ENCODE measurements around the gene TGM5.
"Not testable (repeated sequence)": the region's sequence is repeated elsewhere in the genome, so short reads cannot be mapped to it uniquely, and the experiment has no call there.

The TGM5 gene

GRCh38 chr15:43226436-43227305, 40.1 kb downstream of the TGM5 start:
- CTCF ChIA-PET, result interaction anchor here (0.8 to 7.4 kb wide), 17 partner anchors 9 to 938 kb away, joined by 3 to 199 read pairs (median 6); partner anchors contain the start of gene TGM5
- Mint-ChIP-seq H3K27me3 (peaks cover 17% of the 10 kb centered on the region), H3K27ac (no peak overlapping the region)

GRCh38 chr15:43225950-43226255, 40.8 kb downstream of the TGM5 start:
- CTCF ChIA-PET, result interaction anchor here (0.8 to 7.4 kb wide), 29 partner anchors 9 to 937 kb away, joined by 3 to 199 read pairs (median 5); partner anchors contain the start of gene TGM5
- H3K27ac Mint-ChIP-seq, H3K36me3 Mint-ChIP-seq, H3K4me3 Mint-ChIP-seq, DNase-seq, H3K4me1 Mint-ChIP-seq, H3K9me3 Mint-ChIP-seq: not testable (repeated sequence)
- peaks cover 17% of the 10 kb centered on the region for H3K27me3 Mint-ChIP-seq

More at GRCh38 chr15:43226436-43227305, 40.1 kb downstream of the TGM5 start:
- H3K36me3 Mint-ChIP-seq, result no peaks in the 10 kb centered on the region
- H3K9me3 Mint-ChIP-seq, result no peaks in the 10 kb centered on the region
- peaks cover 2% of the 10 kb centered on the region for H3K4me1 Mint-ChIP-seq
- no peak for DNase-seq
- H3K4me3 Mint-ChIP-seq, result no peak overlapping the region

DNA sequence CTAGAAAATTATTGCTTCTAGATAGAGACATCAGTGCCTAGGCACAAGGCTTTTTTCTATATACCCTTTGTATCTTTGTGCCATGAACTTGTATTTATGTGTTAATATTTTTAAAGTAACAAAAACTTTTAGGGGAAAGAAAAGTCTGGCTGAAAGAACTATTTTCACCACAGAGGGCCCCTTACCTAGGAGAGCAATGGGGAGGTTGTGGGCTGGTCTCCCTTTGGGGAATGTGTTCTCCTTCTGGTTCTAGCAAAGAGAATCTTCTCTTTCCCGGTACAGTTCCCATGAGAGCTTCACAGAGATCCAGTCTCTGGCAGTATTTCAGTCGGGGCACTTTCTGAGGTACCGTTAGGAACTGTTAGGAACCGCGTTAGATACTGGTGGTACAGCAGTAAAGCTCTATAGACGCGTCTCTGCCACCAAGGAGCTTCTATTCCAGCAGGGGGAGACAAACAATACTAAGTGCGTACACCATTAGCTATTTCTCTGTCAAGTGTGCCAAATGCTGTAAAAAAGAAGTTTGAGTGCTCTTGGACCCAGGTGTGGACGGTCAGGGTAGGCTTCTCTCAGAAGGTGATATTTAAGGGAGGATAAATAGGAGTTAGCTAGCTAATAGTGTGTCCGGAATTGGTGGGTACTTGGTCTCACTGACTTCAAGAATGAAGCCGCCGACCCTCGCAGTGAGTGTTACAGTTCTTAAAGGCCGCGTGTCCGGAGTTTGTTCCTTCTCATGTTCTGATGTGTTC, 41.4 kb downstream of the TGM5 start:
- Mint-ChIP-seq H3K4me1 (peaks cover 2% of the 10 kb centered on the region), H3K9me3 (no peaks in the 10 kb centered on the region), H3K27me3 (peaks cover 13% of the 10 kb centered on the region), H3K36me3 (no peaks in the 10 kb centered on the region), H3K27ac (no peak overlapping the region), H3K4me3 (no peak overlapping the region)
- DNase-seq, result peak; percentile 63
- CTCF ChIA-PET, result interaction anchor here (0.6 to 7.4 kb wide), 32 partner anchors 10 to 937 kb away, joined by 3 to 199 read pairs (median 4); partner anchors contain the start of gene TGM5

DNA sequence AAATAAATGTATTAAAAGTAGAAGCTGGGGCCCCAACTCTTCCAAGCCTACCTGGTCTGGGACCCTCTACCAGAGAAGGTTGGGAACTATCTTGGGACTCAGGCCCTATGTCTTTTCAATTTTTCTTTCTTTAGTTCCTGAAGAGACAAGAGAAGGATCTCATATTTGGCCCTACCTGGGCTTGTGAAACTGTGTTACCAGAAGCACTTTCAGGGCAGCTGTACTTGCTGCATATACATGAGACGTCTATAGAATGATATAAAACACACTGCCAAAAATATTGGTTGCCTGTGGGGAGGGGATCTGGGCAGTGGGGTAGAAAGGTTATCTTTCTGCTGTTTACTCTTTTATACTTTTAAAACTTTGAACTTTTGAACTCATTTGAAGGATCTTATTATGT, 45.3 kb downstream of the TGM5 start:
- no peak for DNase-seq
- no peak overlapping the region for H3K4me3 Mint-ChIP-seq
- H3K36me3 Mint-ChIP-seq, result no peaks in the 10 kb centered on the region
- no peak overlapping the region for H3K27ac Mint-ChIP-seq
- H3K9me3 Mint-ChIP-seq, result peaks cover 2% of the 10 kb centered on the region
- peaks cover 28% of the 10 kb centered on the region for H3K27me3 Mint-ChIP-seq
- peaks cover 2% of the 10 kb centered on the region for H3K4me1 Mint-ChIP-seq
- CTCF ChIA-PET, result interaction anchor here (0.9 to 2.7 kb wide), 2 partner anchors 58 to 64 kb away, joined by 4 to 13 read pairs; no protein-coding TSS in a partner anchor

DNA sequence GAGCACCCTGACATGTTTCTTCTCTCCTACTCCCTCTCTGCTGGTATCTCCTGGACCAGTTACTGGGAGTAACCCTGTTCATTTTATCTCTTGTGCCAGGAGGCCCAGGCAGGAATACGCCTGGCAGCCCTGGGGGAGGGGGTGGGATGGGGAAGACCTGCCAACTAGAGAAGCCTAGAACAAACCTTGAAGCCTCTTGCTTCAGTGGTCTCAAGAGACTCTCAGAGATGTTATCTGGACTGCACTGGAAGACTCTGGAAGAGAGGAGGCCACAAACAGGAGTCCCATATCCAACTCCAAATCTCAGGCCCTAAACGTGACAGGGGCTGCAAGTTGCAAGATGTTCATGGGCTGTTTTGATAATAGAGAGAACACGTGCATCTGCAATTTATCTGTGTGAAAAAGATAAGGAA, 45.7 kb downstream of the TGM5 start, which contains the start of gene EPB42:
Gene EPB42, minus strand, starts transcription at position 28 of the 413 bp plus-strand sequence. CDS start 193 bp downstream, outside the sequence.
- CTCF ChIA-PET, result interaction anchor here (0.9 to 2.7 kb wide), 2 partner anchors 59 to 65 kb away, joined by 4 to 13 read pairs; no protein-coding TSS in a partner anchor
- Mint-ChIP-seq H3K4me1 (peaks cover 2% of the 10 kb centered on the region), H3K27me3 (peaks cover 28% of the 10 kb centered on the region), H3K36me3 (no peaks in the 10 kb centered on the region), H3K4me3 (no peak within 1 kb of the TSS), H3K27ac (no peak within 1 kb of the TSS), H3K9me3 (peaks cover 2% of the 10 kb centered on the region)
- DNase-seq, result no peak

GRCh38 chr15:43219929-43220928, 46.5 kb downstream of the TGM5 start:
- Mint-ChIP-seq H3K4me3 (no peak overlapping the region), H3K4me1 (no peaks in the 10 kb centered on the region), H3K27me3 (peaks cover 28% of the 10 kb centered on the region), H3K36me3 (no peaks in the 10 kb centered on the region), H3K27ac (no peak overlapping the region), H3K9me3 (peaks cover 2% of the 10 kb centered on the region)
- no peak for DNase-seq
- CTCF ChIA-PET, result interaction anchor here (0.9 kb wide), 1 partner anchor 65 kb away, joined by 3 read pairs; no protein-coding TSS in a partner anchor

- Mint-ChIP-seq H3K9me3 (peaks cover 2% of the 10 kb centered on the region), H3K27me3 (peaks cover 28% of the 10 kb centered on the region), H3K36me3 (no peaks in the 10 kb centered on the region), H3K4me3 (no peak overlapping the region), H3K4me1 (no peaks in the 10 kb centered on the region), H3K27ac (no peak overlapping the region)
- DNase-seq, result peak; percentile 27
- CTCF ChIA-PET, result interaction anchor here (1.9 kb wide), 1 partner anchor 10 kb away, joined by 4 read pairs; no protein-coding TSS in a partner anchor
Observed at GRCh38 chr15:43218908-43219706, 47.6 kb downstream of the TGM5 start.

DNA sequence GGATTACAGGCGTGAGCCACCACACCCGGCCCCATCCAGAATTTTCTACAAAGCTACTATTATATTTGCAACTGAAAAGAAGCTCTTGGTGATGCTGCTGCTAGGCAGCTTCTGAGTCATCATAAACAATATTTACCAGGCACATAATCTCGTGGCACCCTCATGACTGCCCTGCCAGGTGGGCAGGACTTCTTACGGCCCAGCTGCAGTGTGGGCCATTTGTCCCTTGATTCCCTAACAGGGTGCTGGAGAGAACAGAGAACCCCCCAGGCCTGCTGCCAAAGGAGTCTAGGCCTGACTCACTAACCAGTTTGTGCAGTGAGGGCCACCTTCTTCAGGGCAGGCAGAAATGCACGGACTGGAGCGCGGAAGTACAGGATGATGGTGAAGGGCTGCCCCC, 50.8 kb downstream of the TGM5 start:
- no peaks in the 10 kb centered on the region for H3K4me1 Mint-ChIP-seq
- no peak overlapping the region for H3K27ac Mint-ChIP-seq
- CTCF ChIA-PET, result interaction anchor here (1.2 to 4.5 kb wide), 2 partner anchors 9 to 53 kb away, joined by 3 to 23 read pairs; no protein-coding TSS in a partner anchor
- peaks cover 2% of the 10 kb centered on the region for H3K9me3 Mint-ChIP-seq
- peaks cover 44% of the 10 kb centered on the region for H3K27me3 Mint-ChIP-seq
- DNase-seq, result no peak
- H3K36me3 Mint-ChIP-seq, result no peaks in the 10 kb centered on the region
- no peak overlapping the region for H3K4me3 Mint-ChIP-seq

DNA sequence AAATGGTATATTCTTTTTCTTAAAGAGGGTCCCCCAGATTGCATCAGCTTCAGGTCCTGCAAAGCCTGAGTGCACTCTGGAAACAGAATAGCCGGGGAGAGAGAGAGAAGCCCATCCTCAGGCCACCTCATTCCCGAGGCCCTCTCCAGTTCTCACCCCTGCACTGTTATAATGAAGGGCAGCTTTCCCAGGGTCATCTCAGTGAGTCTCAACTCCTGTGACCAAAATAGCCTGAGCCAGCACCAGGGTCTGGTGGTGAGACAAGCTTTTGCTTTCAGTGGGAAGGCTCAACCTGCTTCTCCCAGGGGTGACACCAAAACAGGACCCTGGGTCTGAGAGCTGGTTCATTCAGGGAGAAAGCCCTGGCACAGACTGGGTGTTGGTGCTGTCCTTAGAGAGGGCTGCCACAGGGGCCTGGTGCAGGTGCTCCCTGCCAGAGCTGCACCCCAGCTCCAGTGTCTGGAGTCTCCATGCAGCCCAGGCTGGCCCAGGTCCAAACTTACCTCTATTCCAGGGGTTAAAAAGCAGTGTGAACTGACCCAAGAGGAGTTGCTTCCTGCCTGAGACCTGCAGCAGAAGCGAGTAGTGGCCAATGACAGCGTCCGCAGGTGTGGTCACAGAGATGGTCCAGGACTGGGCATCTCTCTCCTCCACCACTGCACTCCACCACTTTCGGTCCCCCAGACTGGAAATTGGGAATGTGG, 52.0 kb downstream of the TGM5 start:
- H3K4me3 Mint-ChIP-seq, result no peak overlapping the region
- H3K4me1 Mint-ChIP-seq, result no peaks in the 10 kb centered on the region
- no peak for DNase-seq
- CTCF ChIA-PET, result interaction anchor here (0.6 to 4.5 kb wide), 3 partner anchors 10 to 141 kb away, joined by 4 to 23 read pairs (median 13); no protein-coding TSS in a partner anchor
- H3K36me3 Mint-ChIP-seq, result no peaks in the 10 kb centered on the region
- H3K9me3 Mint-ChIP-seq, result peaks cover 2% of the 10 kb centered on the region
- no peak overlapping the region for H3K27ac Mint-ChIP-seq
- peaks cover 50% of the 10 kb centered on the region for H3K27me3 Mint-ChIP-seq

- CTCF ChIA-PET, result interaction anchor here (0.6 to 4.5 kb wide), 3 partner anchors 10 to 141 kb away, joined by 4 to 23 read pairs (median 13); no protein-coding TSS in a partner anchor
- no peak overlapping the region for H3K27ac Mint-ChIP-seq
- peaks cover 54% of the 10 kb centered on the region for H3K27me3 Mint-ChIP-seq
- H3K4me3 Mint-ChIP-seq, result no peak overlapping the region
- H3K9me3 Mint-ChIP-seq, result peaks cover 2% of the 10 kb centered on the region
- no peak for DNase-seq
- H3K4me1 Mint-ChIP-seq, result no peaks in the 10 kb centered on the region
- no peaks in the 10 kb centered on the region for H3K36me3 Mint-ChIP-seq
Observed at GRCh38 chr15:43214169-43214568, 52.6 kb downstream of the TGM5 start.

DNA sequence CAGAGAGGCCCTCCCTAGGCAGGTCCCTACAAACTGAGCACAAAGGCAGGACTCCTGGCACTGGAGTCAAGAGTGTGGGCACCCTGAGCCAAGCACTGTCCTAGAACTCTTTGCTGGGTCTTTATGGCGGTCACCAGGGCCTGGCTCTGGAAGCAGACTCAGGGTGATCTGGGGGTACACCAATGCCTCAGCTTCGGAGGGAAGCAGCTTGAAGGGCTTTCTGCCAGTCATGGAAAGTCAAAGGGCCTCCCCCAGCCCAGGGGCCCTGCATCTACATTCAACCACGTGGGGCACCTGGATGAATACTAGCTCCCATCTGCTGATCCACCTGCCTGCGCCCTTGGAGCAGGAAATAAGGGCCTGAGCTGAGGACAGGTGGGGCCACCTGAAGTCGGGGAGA, 53.3 kb downstream of the TGM5 start:
- CTCF ChIA-PET, result interaction anchor here (1.4 to 4.5 kb wide), 3 partner anchors 9 to 105 kb away, joined by 3 to 23 read pairs (median 13); no protein-coding TSS in a partner anchor

GRCh38 chr15:43212951-43213350, 53.8 kb downstream of the TGM5 start:
- no peaks in the 10 kb centered on the region for H3K4me1 Mint-ChIP-seq
- H3K27me3 Mint-ChIP-seq, result peaks cover 55% of the 10 kb centered on the region
- no peaks in the 10 kb centered on the region for H3K36me3 Mint-ChIP-seq
- peaks cover 2% of the 10 kb centered on the region for H3K9me3 Mint-ChIP-seq
- no peak overlapping the region for H3K27ac Mint-ChIP-seq
- no peak for DNase-seq
- no peak overlapping the region for H3K4me3 Mint-ChIP-seq
- CTCF ChIA-PET, result interaction anchor here (1.4 to 3.3 kb wide), 3 partner anchors 9 to 105 kb away, joined by 3 to 13 read pairs (median 10); no protein-coding TSS in a partner anchor

More for the DNA sequence above, 53.3 kb downstream of the TGM5 start:
- H3K9me3 Mint-ChIP-seq, result peaks cover 2% of the 10 kb centered on the region
- H3K4me3 Mint-ChIP-seq, result no peak overlapping the region
- no peaks in the 10 kb centered on the region for H3K4me1 Mint-ChIP-seq
- DNase-seq, result no peak
- peaks cover 55% of the 10 kb centered on the region for H3K27me3 Mint-ChIP-seq
- no peaks in the 10 kb centered on the region for H3K36me3 Mint-ChIP-seq
- H3K27ac Mint-ChIP-seq, result no peak overlapping the region

All from activated naive CD4-positive, alpha-beta T cell treated with anti-CD3 and anti-CD28 coated beads, Interleukin-2, amount 10 ng/mL, durations not matched to agents 7 days and 5 days (primary cell).